HG03469 (cell line): ENCODE measurements around the gene COX6A1.
"Not testable (repeated sequence)": the region's sequence is repeated elsewhere in the genome, so short reads cannot be mapped to it uniquely, and the experiment has no call there.

Experiments
- ATAC-seq: cut with Tn5 transposase; IDR thresholded peaks from one replicate; pipeline ENCODE4 v1.9.1; 2021; ENCODE audit warnings: mild to moderate bottlenecking, moderate library complexity, moderate number of reproducible peaks; ENCODE audit not compliant: unreplicated experiment

The COX6A1 gene

GRCh38 chr12:120466560-120467315 lies 28.8 kb downstream of the COX6A1 start:
- no peak for ATAC-seq

DNA sequence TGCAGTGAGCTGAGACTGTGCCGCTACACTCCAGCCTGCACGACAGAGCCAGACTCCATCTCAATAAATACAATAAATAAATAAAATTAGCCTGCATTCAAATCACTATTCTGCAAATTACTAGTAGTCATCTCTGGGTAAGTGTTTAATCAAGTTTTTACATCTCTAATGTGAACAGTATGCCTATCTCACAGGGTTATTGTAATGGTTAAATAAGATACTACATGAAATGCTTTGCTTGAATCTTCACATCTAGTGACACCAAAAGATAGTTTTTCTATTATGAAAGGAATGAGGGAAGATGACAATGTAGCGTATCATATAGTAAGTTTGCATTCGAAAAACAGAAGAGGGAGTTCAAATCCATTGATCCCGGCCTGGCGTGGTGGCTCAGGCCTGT lies 29.5 kb downstream of the COX6A1 start:
- no peak for ATAC-seq

DNA sequence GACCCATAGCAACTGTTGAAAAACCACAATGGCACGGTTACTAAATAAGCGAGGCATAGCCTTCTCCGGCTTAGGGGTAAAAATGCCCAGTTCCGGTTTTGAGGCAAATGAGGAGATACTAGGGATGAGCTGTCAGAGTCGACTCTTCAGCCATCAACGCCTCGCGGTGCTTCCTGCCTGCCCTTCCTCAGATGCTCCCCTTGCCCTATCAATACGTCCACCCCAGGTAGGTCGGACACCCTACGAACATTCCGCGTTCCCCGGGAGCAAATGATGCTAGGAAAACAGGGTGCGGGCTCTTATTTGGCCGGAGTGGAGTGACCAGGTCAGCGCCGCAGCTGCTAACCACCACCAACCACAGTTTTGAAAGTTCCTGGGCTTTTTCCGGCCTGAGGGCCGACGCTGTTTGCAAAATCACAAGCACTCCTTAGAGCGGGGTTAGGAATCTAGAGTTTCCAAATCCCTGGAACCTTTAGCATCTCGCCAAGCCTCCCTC lies 30.5 kb downstream of the COX6A1 start:
- ATAC-seq = no peak

DNA sequence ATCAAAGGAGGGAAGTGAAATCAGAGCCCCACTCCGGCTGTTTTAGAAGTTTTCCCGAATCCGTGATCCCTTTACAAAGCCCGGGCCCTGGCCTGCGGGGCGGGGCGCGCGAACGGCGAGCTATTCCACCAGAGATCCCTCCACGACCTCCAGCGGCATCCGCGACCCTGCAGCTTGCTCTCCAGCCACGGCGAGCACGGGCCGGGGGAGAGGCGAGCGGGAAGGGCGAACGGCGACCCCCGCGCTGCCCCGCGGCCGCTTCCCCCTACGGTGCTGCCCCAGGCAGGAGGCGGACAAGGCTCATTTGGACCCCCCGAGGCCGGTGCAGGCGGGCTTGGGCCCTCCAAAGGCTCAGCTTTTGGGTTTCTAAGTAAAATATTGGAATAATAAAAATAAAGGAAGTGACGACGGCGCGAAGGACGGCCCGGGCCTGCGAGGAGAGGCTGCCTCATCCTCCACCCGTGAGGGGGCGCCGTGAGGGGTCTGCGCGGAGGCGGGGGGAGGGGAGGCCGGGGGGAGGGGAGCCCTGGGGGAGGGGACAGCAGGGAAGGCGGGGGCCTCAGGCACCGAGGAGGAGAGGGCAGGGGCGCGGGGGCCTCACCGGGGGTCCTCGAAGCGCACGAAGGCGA lies 31.0 kb downstream of the COX6A1 start:
- ATAC-seq = no peak

GRCh38 chr12:120469450-120470149 lies 31.7 kb downstream of the COX6A1 start, which contains the start of gene SRSF9:
Gene SRSF9 (minus strand): TSS chr12:120469748. CDS start chr12:120469609, 139 bp downstream.
- ATAC-seq = peak; percentile 56

- ATAC-seq = peak; percentile 4
These were observed 32.4 kb downstream of the COX6A1 start for GRCh38 chr12:120470150-120470784.

DNA sequence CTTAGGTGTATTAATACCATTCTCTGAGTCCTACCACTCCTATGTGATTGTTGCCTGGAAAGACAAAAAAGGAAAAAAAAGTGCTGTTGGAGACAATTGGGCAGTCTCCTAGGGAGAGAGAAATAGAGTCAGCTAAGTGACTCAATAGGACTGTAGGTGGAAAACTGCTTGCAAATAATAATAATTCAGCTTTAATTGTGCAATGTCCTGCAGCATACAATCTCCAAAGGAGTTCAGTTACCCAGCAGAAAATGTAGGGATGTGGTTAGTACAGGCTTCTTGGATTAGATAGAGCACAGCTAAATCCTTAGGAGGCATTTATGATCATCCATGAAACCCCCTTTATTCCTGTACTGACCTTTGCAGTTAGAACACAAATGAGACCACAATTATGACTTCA lies 34.6 kb downstream of the COX6A1 start:
- ATAC-seq = no peak

DNA sequence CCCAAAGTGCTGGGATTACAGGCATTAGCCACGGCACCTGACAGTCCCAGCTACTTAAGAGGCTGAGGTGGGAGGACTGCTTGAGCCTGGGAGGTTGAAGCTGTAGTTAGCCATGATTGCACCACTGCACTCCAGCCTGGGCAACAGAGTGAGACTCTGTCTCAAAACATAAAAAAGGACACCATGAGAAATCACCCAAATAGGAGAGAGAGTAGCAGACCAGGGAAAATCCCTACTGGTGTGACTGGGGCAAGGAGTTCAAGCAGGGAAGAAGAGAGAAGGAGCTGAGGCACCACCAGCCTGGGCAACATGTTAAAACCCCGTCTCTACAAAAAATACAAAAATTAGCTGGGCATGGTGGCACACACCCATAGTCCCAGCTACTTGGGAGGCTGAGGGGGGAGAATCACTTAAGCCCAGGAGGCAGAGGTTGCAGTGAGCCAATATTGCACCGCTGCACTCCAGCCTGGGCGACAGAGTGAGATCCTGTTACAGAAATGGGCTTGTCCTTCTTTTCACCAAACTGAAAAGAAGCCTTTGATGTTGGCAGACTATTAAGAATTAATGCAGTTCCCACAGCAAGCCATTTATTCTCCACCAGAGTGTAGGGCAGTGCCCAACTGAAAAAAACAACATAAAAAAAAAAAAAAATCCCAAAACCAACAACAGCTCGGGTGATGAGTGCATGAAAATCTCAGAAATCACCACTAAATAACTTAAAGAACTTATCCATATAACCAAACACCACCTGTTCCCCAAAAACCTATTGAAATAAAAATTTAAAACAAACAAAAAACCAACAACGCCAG lies 36.1 kb downstream of the COX6A1 start:
- no peak for ATAC-seq

GRCh38 chr12:120474616-120474960 lies 36.7 kb downstream of the COX6A1 start:
- ATAC-seq = no peak

- ATAC-seq = no peak
These were observed 37.7 kb downstream of the COX6A1 start for GRCh38 chr12:120475643-120476042.

- no peak for ATAC-seq
These were observed 41.5 kb downstream of the COX6A1 start for GRCh38 chr12:120479458-120479857.

DNA sequence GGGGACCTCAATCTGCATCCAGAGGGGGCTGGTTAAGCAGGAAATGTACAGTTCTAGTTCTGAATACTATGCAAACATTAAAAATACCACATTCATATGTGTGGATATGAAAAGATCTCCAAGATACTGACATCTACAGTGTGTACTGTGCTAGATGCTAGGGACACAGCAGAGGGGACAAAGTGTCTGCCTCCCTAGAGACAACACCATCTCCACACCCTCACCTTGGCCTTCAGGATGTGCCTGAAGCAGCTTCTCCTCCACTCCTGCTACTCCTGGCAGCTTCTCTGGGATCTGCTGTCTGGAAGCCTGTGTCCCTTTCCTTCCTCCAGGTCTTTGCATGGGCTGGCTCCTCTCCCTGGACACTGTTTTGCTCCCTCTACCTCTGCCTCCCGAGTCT lies 42.3 kb downstream of the COX6A1 start:
- no peak for ATAC-seq

GRCh38 chr12:120481022-120481767 lies 43.3 kb downstream of the COX6A1 start:
- ATAC-seq = no peak

DNA sequence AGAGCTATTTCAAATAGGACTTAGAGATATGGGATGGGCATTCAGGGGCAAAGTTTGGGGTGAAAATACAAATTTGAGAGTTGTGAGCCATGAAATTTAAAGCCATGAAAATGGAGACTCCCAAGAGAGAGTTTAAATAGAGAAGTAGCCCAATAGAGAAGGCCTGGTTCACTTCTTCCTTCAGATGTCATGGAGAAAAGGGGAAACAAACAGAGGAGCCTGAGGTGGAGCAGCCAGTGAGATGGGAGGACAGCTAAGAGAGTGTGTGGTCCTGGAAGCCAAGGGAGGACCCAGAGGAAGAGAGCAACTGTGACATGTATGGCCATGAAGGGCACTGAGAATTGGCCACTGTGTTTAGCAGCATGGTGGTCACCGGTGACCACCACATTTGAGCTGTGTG lies 45.7 kb downstream of the COX6A1 start:
- ATAC-seq = no peak

- no peak for ATAC-seq
These were observed 48.3 kb downstream of the COX6A1 start for GRCh38 chr12:120485961-120486881.

- not testable (repeated sequence) for ATAC-seq
These were observed 49.6 kb downstream of the COX6A1 start for GRCh38 chr12:120487552-120487951.

- no peak for ATAC-seq
These were observed 50.2 kb downstream of the COX6A1 start for GRCh38 chr12:120488057-120488640.

- no peak for ATAC-seq
These were observed 51.1 kb downstream of the COX6A1 start for GRCh38 chr12:120489018-120489417.
